Left lung (tissue), 10 donors: ENCODE measurements around the gene KDF1. TPM values are rescaled to one million over a fixed set of nuclear protein-coding genes. Genes with fewer than 3 reads are reported as not detected.
A peak's percentile ranks its signal among the peaks of the same experiment; 100 is the strongest.

Experiments
- ATAC-seq: fragments of 200-7000 bp; cut with Tn5 transposase; one replicate; pipeline ENCODE4 v1.9.1; 2020; ENCODE audit warnings: moderate library complexity
- DNase-seq, 4 donors: peaks; one replicate each; pipeline ENCODE4 v3.0.0-alpha.2; 2013 to 2020
- H3K27ac ChIP-seq, 2 donors: fragments of 200-600 bp; sonication (generic) in 1 of 2; one replicate each; pipeline versions ENCODE4 v1.5.0 to v1.8.0; 2020 to 2021
- H3K27me3 ChIP-seq, 2 donors: fragments of 200-600 bp; sonication (generic) in 1 of 2; one replicate each; pipeline versions ENCODE4 v1.5.0 to v1.8.0; 2020 to 2021
- H3K36me3 ChIP-seq, 2 donors: fragments of 200-600 bp; sonication (generic) in 1 of 2; one replicate each; pipeline versions ENCODE4 v1.5.0 to v1.8.0; 2020 to 2021
- H3K4me1 ChIP-seq, 2 donors: fragments of 200-600 bp; one replicate each; pipeline ENCODE4 v1.8.0; 2021
- H3K4me3 ChIP-seq, 2 donors: fragments of 200-600 bp; sonication (generic) in 1 of 2; one replicate each; pipeline versions ENCODE4 v1.5.0 to v1.8.0; 2020 to 2021; ENCODE audit warnings: mild to moderate bottlenecking in 1 of 2
- H3K9me3 ChIP-seq, 2 donors: fragments of 200-600 bp; sonication (generic) in 1 of 2; one replicate each; pipeline versions ENCODE4 v1.5.0 to v1.8.0; 2020 to 2021
- CTCF ChIP-seq, 2 donors: fragments of 200-600 bp; sonication (generic) in 1 of 2; IDR thresholded peaks; one replicate each; pipeline versions ENCODE4 v1.5.0 to v1.8.0; 2021; ENCODE audit warnings: antibody characterized with exemption in 2 of 2
- intact Hi-C, 2 donors: fragments of 100-400 bp; cut with DNase I; formaldehyde crosslinking; loops; one replicate each; pipeline versions ENCODE4 v1.11.2 to v1.14.2; 2022
- polyA plus RNA-seq, 6 donors: library from polyadenylated mRNA; unstranded; fragments of 120-200 nt; gene quantifications; one replicate each; pipeline ENCODE4 v1.2.1, GENCODE V29; 2013; ENCODE audit not compliant: insufficient read length in 6 of 6
- total RNA-seq, 2 donors: library from RNA; stranded (reverse); fragmentation: NEBNext Ultra II Directional; extraction: Animal tissue kit (Norgen Biotek cat#: 25700); gene quantifications; one replicate each; pipeline ENCODE4 v1.2.1, GENCODE V29; 2021
- donor health status: DM: no; HTN: yes; CAD: no.
- donor health status: DM: no; HTN: no; CAD: no.

Gene KDF1
- total and polyA plus RNA-seq, 8 donors = 6.7 to 12.1 (median 7.9) TPM

- no peaks in the 10 kb centered on the region for H3K4me1 ChIP-seq
- no peak for TF ChIP-seq CTCF (IDR thresholded peaks at IDR 0.05)
- H3K27ac ChIP-seq = no peak overlapping the region
- no peaks in the 10 kb centered on the region for H3K9me3 ChIP-seq
- no peaks in the 10 kb centered on the region for H3K27me3 ChIP-seq
- ATAC-seq = no peak
- intact Hi-C loops = no loop called here
- no peak overlapping the region for H3K4me3 ChIP-seq
- no peaks in the 10 kb centered on the region for H3K36me3 ChIP-seq
- DNase-seq = no peak
Observed at GRCh38 chr1:26911399-26912146, 48.7 kb downstream of the KDF1 start.

GRCh38 chr1:26910343-26911160 lies 49.7 kb downstream of the KDF1 start:
- Histone ChIP-seq H3K4me1 (no peaks in the 10 kb centered on the region), H3K27me3 (no peaks in the 10 kb centered on the region), H3K27ac (peak overlapping the region in 1 of 2 donors; percentile 33), H3K9me3 (no peaks in the 10 kb centered on the region), H3K36me3 (no peaks in the 10 kb centered on the region), H3K4me3 (no peak overlapping the region)
- TF ChIP-seq CTCF (IDR thresholded peaks at IDR 0.05) = no peak
- ATAC-seq = peak; percentile 31
- intact Hi-C loops = no loop called here
- DNase-seq = peak in 2 of 4 donors; percentile 40 to 41

GRCh38 chr1:26909951-26910342 lies 50.3 kb downstream of the KDF1 start:
- no peak for TF ChIP-seq CTCF (IDR thresholded peaks at IDR 0.05)
- intact Hi-C loops = no loop called here
- H3K36me3 ChIP-seq = no peaks in the 10 kb centered on the region
- H3K27me3 ChIP-seq = no peaks in the 10 kb centered on the region
- no peak overlapping the region for H3K4me3 ChIP-seq
- H3K4me1 ChIP-seq = no peaks in the 10 kb centered on the region
- no peak for ATAC-seq
- H3K27ac ChIP-seq = peak overlapping the region in 1 of 2 donors; percentile 33
- DNase-seq = no peak
- no peaks in the 10 kb centered on the region for H3K9me3 ChIP-seq

- no peak overlapping the region for H3K4me3 ChIP-seq
- H3K27me3 ChIP-seq = no peaks in the 10 kb centered on the region
- intact Hi-C loops = no loop called here
- peak; percentile 79 for ATAC-seq
- TF ChIP-seq CTCF (IDR thresholded peaks at IDR 0.05) = no peak
- no peaks in the 10 kb centered on the region for H3K4me1 ChIP-seq
- peak in 2 of 4 donors; percentile 67 to 78 for DNase-seq
- no peaks in the 10 kb centered on the region for H3K9me3 ChIP-seq
- peak overlapping the region in 1 of 2 donors; percentile 31 for H3K27ac ChIP-seq
- no peaks in the 10 kb centered on the region for H3K36me3 ChIP-seq
Observed at GRCh38 chr1:26907071-26907917, 53.0 kb downstream of the KDF1 start.
